Thyroid gland (tissue), 4 donors: ENCODE results near the gene SUN3. TPM values are rescaled to one million over a fixed set of nuclear protein-coding genes. Genes with fewer than 3 reads are reported as not detected.
"Not testable (repeated sequence)": the region's sequence is repeated elsewhere in the genome, so short reads cannot be mapped to it uniquely, and the experiment has no call there.

Source experiments
- DNase-seq, 2 donors: peaks; one replicate each; pipeline ENCODE4 v3.0.0-alpha.2; 2019
- H3K27ac ChIP-seq, 3 donors: fragments of 200-600 bp; sonication (generic); 1 replicate in 2 of 3; 2 replicates in 1 of 3; pipeline ENCODE4 v1.5.1; 2016 to 2019; ENCODE audit warnings: mild to moderate bottlenecking in 1 of 3, moderate library complexity in 1 of 3
- H3K27me3 ChIP-seq: fragments of 200-600 bp; sonication (generic); one replicate; pipeline ENCODE4 v1.5.1; 2019
- H3K36me3 ChIP-seq, 2 donors: fragments of 200-600 bp; sonication (generic); one replicate each; pipeline ENCODE4 v1.5.1; 2016 to 2019
- H3K4me1 ChIP-seq, 2 donors: fragments of 200-600 bp; sonication (generic); one replicate each; pipeline ENCODE4 v1.5.1; 2017 to 2019
- H3K4me3 ChIP-seq, 3 donors: fragments of 200-600 bp; sonication (generic); replicated peaks in 1 of 3; 1 replicate in 2 of 3; 2 replicates in 1 of 3; pipeline ENCODE4 v1.5.1; 2016; ENCODE audit warnings: mild to moderate bottlenecking in 1 of 3
- H3K9me3 ChIP-seq: fragments of 200-600 bp; sonication (generic); one replicate; pipeline ENCODE4 v1.5.1; 2017
- POLR2A ChIP-seq, 2 donors: fragments of 450-650 bp; IDR thresholded peaks; one replicate each; pipeline ENCODE4 v1.6.1; 2017; ENCODE audit warnings: antibody characterized with exemption in 2 of 2, mild to moderate bottlenecking in 2 of 2, moderate library complexity in 1 of 2
- WGBS, 2 donors: methylation state at CpG; one replicate each; pipeline ENCODE4 v1.1.5; 2017; 5-methylcytosine and 5-hydroxymethylcytosine counted together
- intact Hi-C: fragments of 100-400 bp; cut with DNase I; formaldehyde crosslinking; loops from one replicate; pipeline ENCODE4 v1.15.1; 2023
- total RNA-seq, 4 donors: library from RNA; depleted of rRNA; stranded (reverse); fragments of >200 nt; gene quantifications; one replicate each; pipeline ENCODE4 v1.2.3, GENCODE V29; 2016
- TF ChIP-seq, protein P1 (sequence below), 6 experiments: fragments of 200-600 bp in 3 of 6; fragments of 450-650 bp in 3 of 6; sonication (generic) in 3 of 6; IDR thresholded peaks; one replicate each; pipeline ENCODE4 v1.5.1; 2016 to 2019; ENCODE audit warnings: antibody characterized with exemption in 6 of 6, mild to moderate bottlenecking in 2 of 6, inconsistent platforms in 1 of 6, moderate library complexity in 1 of 6

SUN3 gene
- total RNA-seq, 4 donors from 2014 or later, result not detected

DNA sequence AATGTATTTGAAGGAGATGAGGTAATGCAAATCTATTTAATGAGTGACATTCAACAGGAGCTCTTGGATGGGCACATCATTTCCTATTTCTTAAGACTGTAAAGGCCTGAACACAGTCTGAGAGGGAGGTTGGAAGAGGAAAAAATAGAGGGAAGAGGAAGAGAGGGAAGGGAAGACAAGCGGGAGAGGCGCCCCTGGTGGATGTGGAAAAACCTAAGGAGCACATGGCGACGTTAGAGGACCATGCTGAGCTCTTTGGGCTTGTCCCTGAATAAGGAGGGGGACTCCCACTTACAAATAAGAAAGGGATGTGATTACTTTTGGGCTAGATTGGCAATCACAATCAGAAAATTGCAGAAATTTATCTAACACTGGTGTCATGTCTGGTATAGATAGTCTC lies 19.6 kb downstream of the SUN3 start:
- no peaks in the 10 kb centered on the region for H3K27me3 ChIP-seq
- no peak overlapping the region for H3K4me3 ChIP-seq
- no peaks in the 10 kb centered on the region for H3K36me3 ChIP-seq
- intact Hi-C loops, result no loop called here
- WGBS, 2 donors, result 83 to 87% methylated on average over 4 of the region's 4 CpGs
- no peak for DNase-seq
- H3K9me3 ChIP-seq, result no peaks in the 10 kb centered on the region
- TF ChIP-seq, protein P1, sequence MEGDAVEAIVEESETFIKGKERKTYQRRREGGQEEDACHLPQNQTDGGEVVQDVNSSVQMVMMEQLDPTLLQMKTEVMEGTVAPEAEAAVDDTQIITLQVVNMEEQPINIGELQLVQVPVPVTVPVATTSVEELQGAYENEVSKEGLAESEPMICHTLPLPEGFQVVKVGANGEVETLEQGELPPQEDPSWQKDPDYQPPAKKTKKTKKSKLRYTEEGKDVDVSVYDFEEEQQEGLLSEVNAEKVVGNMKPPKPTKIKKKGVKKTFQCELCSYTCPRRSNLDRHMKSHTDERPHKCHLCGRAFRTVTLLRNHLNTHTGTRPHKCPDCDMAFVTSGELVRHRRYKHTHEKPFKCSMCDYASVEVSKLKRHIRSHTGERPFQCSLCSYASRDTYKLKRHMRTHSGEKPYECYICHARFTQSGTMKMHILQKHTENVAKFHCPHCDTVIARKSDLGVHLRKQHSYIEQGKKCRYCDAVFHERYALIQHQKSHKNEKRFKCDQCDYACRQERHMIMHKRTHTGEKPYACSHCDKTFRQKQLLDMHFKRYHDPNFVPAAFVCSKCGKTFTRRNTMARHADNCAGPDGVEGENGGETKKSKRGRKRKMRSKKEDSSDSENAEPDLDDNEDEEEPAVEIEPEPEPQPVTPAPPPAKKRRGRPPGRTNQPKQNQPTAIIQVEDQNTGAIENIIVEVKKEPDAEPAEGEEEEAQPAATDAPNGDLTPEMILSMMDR (IDR thresholded peaks at IDR 0.05), result no peak
- TF ChIP-seq POLR2A (IDR thresholded peaks at IDR 0.05), result no peak
- no peak overlapping the region for H3K27ac ChIP-seq
- no peaks in the 10 kb centered on the region for H3K4me1 ChIP-seq

DNA sequence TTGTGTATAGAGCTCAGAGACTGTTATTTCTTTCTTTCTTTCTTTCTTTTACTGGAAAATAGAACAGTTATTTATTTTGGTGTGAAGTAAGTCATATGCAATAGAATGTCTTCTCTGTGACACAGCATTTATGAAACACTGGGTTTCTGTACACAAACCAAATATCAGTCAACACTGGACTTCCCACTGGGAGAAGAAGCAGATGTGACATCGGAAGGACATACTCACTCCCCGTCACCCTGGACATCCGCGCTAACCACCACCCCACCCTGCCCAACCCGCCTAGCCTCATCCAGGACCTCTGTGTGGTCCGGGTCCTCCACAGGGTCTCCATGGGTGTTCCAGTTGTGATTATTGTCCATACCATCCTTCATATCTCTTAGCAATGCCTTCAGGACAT lies 22.0 kb downstream of the SUN3 start:
- Histone ChIP-seq H3K27me3 (no peaks in the 10 kb centered on the region), H3K27ac (no peak overlapping the region), H3K4me3 (no peak overlapping the region), H3K4me1 (no peaks in the 10 kb centered on the region), H3K9me3 (no peaks in the 10 kb centered on the region), H3K36me3 (no peaks in the 10 kb centered on the region)
- no peak for DNase-seq
- TF ChIP-seq, protein P1 (IDR thresholded peaks at IDR 0.05), result no peak
- TF ChIP-seq POLR2A (IDR thresholded peaks at IDR 0.05), result no peak
- intact Hi-C loops, result no loop called here
- 82 to 90% methylated on average over 6 of the region's 6 CpGs for WGBS, 2 donors

DNA sequence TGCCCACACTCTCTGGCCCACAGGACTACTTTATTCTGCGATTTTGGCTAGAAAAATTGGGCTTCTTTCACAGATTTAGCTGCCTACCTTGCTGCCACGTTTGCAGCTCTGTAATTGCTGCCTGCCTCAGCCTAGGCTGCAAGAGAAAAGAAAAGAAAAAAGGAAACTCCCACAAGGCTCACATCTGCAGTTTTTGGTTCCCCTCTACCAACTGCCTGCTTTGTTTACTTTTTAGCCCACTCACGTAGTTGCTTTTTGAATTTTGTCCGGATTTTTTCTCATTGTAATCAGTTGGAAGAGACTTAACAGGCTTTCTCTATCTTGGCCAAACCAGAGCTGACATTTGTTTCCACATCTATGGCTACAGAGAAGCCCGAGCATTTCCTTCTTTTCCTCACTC lies 24.3 kb downstream of the SUN3 start:
- Histone ChIP-seq H3K4me1 (no peaks in the 10 kb centered on the region), H3K27me3 (no peaks in the 10 kb centered on the region), H3K4me3 (no peak overlapping the region), H3K9me3 (no peaks in the 10 kb centered on the region), H3K27ac (no peak overlapping the region), H3K36me3 (no peaks in the 10 kb centered on the region)
- TF ChIP-seq, protein P1 (IDR thresholded peaks at IDR 0.05), result no peak
- no peak for TF ChIP-seq POLR2A (IDR thresholded peaks at IDR 0.05)
- intact Hi-C loops, result no loop called here
- no peak for DNase-seq
- 32 to 36% methylated on average over 5 of the region's 5 CpGs for WGBS, 2 donors

DNA sequence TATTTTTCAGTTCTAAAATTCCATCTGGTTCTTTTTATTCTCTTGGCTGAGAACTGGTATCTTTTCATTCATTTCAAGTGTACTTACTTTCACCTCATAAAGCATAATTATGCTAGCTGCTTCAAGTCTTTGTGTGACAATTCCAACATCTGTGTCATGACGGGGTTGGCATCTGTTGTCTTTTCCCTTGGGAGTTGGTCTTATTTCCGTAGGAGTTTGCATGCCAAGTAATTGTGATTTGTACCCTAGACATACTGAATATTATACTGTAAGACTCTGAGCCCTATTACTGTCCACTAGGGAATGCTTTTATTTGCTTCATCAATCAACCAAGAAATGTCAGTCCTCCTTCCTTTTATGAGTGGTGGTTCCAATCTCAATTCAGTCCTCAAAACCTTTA lies 24.9 kb downstream of the SUN3 start:
- WGBS, 2 donors, result 45 to 57% methylated on average over 2 of the region's 2 CpGs
- Histone ChIP-seq H3K9me3 (no peaks in the 10 kb centered on the region), H3K27ac (no peak overlapping the region), H3K27me3 (no peaks in the 10 kb centered on the region), H3K4me3 (no peak overlapping the region), H3K36me3 (no peaks in the 10 kb centered on the region), H3K4me1 (no peaks in the 10 kb centered on the region)
- no peak for TF ChIP-seq POLR2A (IDR thresholded peaks at IDR 0.05)
- TF ChIP-seq, protein P1 (IDR thresholded peaks at IDR 0.05), result no peak
- intact Hi-C loops, result no loop called here
- DNase-seq, result no peak

DNA sequence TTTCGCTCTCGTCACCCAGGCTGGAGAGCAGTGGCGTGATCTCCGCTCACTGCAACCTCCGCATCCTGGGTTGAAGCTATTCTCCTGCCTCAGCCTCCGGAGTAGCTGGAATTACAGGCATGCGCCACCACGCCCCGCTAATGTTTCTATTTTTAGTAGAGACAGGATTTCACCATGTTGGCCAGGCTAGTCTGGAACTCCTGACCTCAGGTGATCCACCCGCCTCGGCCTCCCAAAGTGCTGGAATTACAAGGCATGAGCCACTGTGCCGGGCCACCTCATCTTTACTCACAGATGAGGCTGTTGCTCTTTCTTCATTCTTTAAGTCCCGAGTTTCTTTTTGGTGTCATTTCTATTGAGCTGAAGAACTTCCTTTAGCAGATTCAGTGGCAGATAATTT lies 28.7 kb downstream of the SUN3 start:
- H3K36me3 ChIP-seq, DNase-seq, H3K27ac ChIP-seq, intact Hi-C loops, H3K27me3 ChIP-seq, H3K9me3 ChIP-seq, H3K4me1 ChIP-seq, H3K4me3 ChIP-seq: not testable (repeated sequence)
- 92 to 93% methylated on average over 13 of the region's 13 CpGs for WGBS, 2 donors

DNA sequence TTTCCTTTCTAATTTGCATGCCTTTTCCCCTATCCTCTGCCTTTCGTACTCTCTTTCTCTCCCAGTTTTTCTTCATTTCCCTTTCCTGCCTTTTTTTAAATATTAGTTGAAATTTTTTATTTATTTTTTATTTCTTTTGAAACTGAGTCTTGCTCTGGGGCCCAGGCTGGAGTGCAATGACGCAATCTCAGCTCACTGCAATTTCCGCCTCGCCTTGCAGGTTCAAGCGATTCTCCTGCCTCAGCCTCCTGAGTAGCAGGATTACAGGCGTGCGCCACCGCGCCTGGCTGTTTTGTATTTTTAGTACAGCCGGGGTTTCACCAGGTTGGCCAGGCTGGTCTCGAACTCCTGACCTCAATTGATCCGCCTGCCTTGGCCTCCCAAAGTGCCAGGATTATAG lies 29.5 kb downstream of the SUN3 start:
- TF ChIP-seq, protein P1 (IDR thresholded peaks at IDR 0.05), result no peak
- no peak for TF ChIP-seq POLR2A (IDR thresholded peaks at IDR 0.05)
- WGBS, 2 donors, result 96% methylated on average over 12 of the region's 12 CpGs
- Histone ChIP-seq H3K27me3 (no peaks in the 10 kb centered on the region), H3K27ac (no peak overlapping the region), H3K36me3 (no peaks in the 10 kb centered on the region), H3K9me3 (no peaks in the 10 kb centered on the region), H3K4me3 (no peak overlapping the region), H3K4me1 (no peaks in the 10 kb centered on the region)
- DNase-seq, result no peak
- intact Hi-C loops, result no loop called here
